AG04450 (cell line): ENCODE measurements around the gene FHAD1. TPM values are rescaled to one million over a fixed set of nuclear protein-coding genes. Genes with fewer than 3 reads are reported as not detected.

Experiments used
- CTCF ChIA-PET: fragments of 300-600, 350-600 bp; formaldehyde crosslinking; extraction: SDS; loops from one replicate; lab custom pipeline; 2022; ENCODE audit warnings: antibody characterized with exemption, inconsistent platforms; lab: Charles Lee
- POLR2A ChIA-PET: fragments of 350-600 bp; formaldehyde crosslinking; extraction: SDS; loops from one replicate; lab custom pipeline; 2021; ENCODE audit warnings: antibody characterized with exemption, inconsistent platforms; lab: Yijun Ruan, JAX
- DNase-seq: peaks from one replicate; pipeline ENCODE4 v3.0.0-alpha.2; 2011; ENCODE audit warnings: low read depth, low spot score
- H3K27ac ChIP-seq: one replicate; pipeline ENCODE4 v1.5.1; 2012; ENCODE audit warnings: low read depth, low read length, control low read depth
- H3K27me3 ChIP-seq: one replicate; pipeline ENCODE4 v1.6.0; 2012; ENCODE audit warnings: low read length; ENCODE audit not compliant: control insufficient read depth, insufficient read depth
- H3K4me3 ChIP-seq: 2 replicates; pipeline ENCODE4 v1.5.1; 2011; ENCODE audit warnings: mild to moderate bottlenecking, low read depth, low read length, control low read depth
- H3K9me3 ChIP-seq: 2 replicates; pipeline ENCODE4 v1.5.1; 2012; ENCODE audit warnings: low read length; ENCODE audit not compliant: control insufficient read depth, insufficient read depth
- polyA plus RNA-seq: library from polyadenylated mRNA; depleted of rRNA; stranded (reverse); fragments of >200 nt; gene quantifications from 2 replicates; pipeline ENCODE4 v1.2.3, GENCODE V29; 2011
- TF ChIP-seq, protein P1 (sequence below): IDR thresholded peaks from 2 replicates; pipeline ENCODE4 v1.5.1; 2011; ENCODE audit warnings: low read depth, low read length, control low read depth, inconsistent platforms

The FHAD1 gene
- polyA plus RNA-seq, 1 experiment: 0.36 TPM

DNA sequence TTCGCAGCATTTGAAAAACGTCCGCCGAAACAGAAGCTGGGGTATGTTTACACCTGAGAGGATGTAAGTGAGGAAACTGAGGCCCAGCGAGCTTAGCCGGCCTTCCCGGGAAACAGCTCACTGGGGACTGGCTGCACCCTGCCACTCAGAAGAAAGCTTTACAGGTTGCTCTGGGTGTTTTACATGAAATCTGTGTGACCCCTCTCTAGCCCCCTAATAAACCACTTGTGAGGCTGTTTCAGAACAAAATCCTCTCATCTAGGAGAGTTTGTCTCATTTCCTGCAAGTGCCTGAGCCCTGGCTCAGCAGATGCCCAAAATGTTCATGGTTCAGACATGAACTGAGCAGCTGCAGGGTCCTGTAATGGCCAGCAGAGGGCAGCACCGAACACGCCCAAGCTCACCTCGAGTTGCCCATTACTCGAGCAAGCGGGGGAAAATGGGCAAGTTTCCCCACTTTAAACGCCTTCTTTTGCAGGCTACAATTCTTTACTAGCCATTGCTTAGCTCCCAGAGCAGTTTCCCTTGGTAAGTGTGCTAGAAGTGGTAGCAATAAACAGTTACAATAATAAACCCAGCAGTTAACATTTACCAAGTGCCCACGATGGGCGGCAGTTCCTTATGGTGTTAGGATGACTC is 76.4 kb downstream of the FHAD1 start:
- peak; percentile 65 for DNase-seq
- Histone ChIP-seq H3K27me3 (no peaks in the 10 kb centered on the region), H3K27ac (no peak overlapping the region), H3K9me3 (no peaks in the 10 kb centered on the region), H3K4me3 (no peak overlapping the region)
- POLR2A ChIA-PET: interaction anchor here (0.8 to 1.4 kb wide), 3 partner anchors 14 to 108 kb away, joined by 3 to 6 read pairs (median 5); no protein-coding TSS in a partner anchor
- TF ChIP-seq, protein P1, sequence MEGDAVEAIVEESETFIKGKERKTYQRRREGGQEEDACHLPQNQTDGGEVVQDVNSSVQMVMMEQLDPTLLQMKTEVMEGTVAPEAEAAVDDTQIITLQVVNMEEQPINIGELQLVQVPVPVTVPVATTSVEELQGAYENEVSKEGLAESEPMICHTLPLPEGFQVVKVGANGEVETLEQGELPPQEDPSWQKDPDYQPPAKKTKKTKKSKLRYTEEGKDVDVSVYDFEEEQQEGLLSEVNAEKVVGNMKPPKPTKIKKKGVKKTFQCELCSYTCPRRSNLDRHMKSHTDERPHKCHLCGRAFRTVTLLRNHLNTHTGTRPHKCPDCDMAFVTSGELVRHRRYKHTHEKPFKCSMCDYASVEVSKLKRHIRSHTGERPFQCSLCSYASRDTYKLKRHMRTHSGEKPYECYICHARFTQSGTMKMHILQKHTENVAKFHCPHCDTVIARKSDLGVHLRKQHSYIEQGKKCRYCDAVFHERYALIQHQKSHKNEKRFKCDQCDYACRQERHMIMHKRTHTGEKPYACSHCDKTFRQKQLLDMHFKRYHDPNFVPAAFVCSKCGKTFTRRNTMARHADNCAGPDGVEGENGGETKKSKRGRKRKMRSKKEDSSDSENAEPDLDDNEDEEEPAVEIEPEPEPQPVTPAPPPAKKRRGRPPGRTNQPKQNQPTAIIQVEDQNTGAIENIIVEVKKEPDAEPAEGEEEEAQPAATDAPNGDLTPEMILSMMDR: peak; percentile 97
- CTCF ChIA-PET: interaction anchor here (0.6 to 4.7 kb wide), 47 partner anchors 10 to 197 kb away, joined by 3 to 173 read pairs (median 6); no protein-coding TSS in a partner anchor

DNA sequence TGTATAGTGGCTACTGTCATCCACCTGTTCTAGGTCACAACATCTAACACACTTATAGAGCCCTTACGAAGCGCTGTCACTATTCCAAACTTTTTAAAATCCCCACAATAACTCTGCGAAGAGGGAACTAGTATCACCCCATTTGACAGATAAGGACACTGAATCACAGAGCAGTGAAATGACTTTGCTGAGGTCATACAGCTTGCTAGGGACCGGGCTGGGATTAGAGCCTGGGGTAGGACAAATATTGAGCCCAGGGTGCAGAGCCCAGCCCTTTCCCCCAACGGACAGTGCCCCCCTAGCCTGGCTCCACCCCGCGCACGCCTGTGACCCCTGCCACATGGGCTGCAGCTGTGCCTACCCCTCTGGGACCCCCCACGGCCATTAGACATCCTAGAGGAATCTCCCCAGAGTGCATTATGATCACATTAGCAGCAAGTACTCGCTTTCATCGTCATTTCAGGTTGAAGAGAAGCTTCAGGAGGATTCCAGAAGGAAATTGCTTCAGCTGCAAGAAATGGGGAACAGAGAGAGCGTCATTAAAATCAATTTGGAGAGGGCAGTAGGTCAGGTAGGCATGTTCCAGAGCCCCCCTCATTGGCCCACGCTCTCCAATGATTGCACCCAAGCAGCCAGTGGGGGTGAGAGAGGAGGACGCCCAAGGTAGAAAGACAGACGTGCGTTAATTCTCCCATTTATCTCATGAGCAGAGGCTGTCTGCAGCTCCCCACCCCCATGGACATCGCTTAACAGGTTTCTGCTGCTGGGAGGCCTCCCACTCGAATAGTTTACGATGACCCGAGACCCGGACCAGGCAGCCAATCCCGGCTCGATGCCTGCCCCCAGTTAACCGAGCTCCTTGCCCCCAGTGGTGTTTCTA is 77.2 kb downstream of the FHAD1 start:
- no peaks in the 10 kb centered on the region for H3K9me3 ChIP-seq
- no peak overlapping the region for H3K4me3 ChIP-seq
- ChIA-PET POLR2A (interaction anchor here (0.8 to 1.4 kb wide), 3 partner anchors 13 to 107 kb away, joined by 3 to 6 read pairs (median 5); no protein-coding TSS in a partner anchor), CTCF (interaction anchor here (0.6 to 4.7 kb wide), 47 partner anchors 9 to 198 kb away, joined by 3 to 173 read pairs (median 6); no protein-coding TSS in a partner anchor)
- no peak overlapping the region for H3K27ac ChIP-seq
- TF ChIP-seq, protein P1: no peak
- no peaks in the 10 kb centered on the region for H3K27me3 ChIP-seq
- no peak for DNase-seq

DNA sequence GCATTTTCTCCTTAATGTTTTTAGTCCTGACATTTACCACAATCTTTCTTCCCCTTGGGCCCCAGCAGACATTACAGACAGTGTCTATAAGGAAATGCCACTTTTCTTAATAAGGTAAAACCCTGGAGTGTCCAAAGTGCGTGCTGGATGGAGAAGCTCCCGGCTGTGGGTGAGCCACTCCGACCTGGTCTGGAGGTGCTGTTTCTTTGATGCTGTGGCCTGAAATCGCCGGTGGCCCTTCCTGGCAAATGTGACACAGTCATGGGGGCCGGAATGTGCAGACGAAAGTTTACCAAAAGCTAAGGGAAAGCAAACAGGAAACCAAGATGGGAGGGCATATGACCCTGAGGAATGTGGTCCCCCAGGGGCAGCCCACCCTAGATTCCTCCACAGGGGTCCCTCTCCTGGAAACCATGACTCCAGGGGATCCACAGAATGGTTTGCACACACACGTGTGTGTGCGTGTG is 77.9 kb downstream of the FHAD1 start:
- POLR2A ChIA-PET: no interaction called here
- no peak overlapping the region for H3K27ac ChIP-seq
- CTCF ChIA-PET: interaction anchor here (0.6 to 4.7 kb wide), 23 partner anchors 9 to 199 kb away, joined by 3 to 173 read pairs (median 9); no protein-coding TSS in a partner anchor
- H3K4me3 ChIP-seq: no peak overlapping the region
- no peak for DNase-seq
- no peaks in the 10 kb centered on the region for H3K27me3 ChIP-seq
- TF ChIP-seq, protein P1: no peak
- no peaks in the 10 kb centered on the region for H3K9me3 ChIP-seq

DNA sequence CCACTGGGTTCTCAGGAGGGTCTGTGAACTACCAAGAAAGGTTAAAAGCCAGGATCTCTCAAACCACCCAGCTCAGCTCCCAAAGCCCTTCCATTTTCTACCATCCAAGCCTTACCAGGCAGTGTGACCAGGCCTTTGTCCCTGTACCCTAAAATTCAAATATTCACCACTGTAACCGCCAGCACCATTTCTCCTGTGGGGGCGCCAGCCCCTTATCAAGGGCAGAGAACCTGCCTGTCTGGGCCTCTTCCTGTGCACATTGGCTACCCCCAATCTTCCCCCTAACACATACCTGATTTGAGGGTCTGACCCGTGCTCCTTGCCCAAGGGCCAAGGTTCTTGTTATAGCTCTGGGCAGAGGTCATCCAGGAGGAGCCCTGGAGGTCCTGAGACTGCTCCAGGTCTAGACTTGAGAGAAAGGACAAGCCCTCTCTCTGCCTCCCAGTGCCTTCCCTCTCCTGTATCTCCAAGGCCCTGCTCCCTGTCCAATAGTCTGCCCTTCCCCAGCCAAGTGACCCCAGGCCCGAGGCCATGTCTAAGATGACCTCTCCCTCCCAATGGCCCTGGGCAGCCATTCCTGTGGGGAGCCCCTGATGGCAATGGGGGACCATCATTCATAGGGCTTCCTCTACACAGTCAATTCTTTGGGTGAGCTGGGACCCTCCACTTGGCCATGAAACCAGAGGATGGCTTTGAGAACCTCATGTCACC is 78.5 kb downstream of the FHAD1 start:
- Histone ChIP-seq H3K9me3 (no peaks in the 10 kb centered on the region), H3K27ac (no peak overlapping the region), H3K27me3 (no peaks in the 10 kb centered on the region), H3K4me3 (no peak overlapping the region)
- POLR2A ChIA-PET: no interaction called here
- CTCF ChIA-PET: interaction anchor here (2.7 to 4.7 kb wide), 6 partner anchors 8 to 105 kb away, joined by 16 to 173 read pairs (median 29); no protein-coding TSS in a partner anchor
- TF ChIP-seq, protein P1: no peak
- no peak for DNase-seq
